ENCODE measurements around the gene TMEM30A. TPM values are rescaled to one million over a fixed set of nuclear protein-coding genes. Genes with fewer than 3 reads are reported as not detected.
A peak's percentile ranks its signal among the peaks of the same experiment; 100 is the strongest.

The TMEM30A gene
- total RNA-seq, 1 donor: 126 TPM

DNA sequence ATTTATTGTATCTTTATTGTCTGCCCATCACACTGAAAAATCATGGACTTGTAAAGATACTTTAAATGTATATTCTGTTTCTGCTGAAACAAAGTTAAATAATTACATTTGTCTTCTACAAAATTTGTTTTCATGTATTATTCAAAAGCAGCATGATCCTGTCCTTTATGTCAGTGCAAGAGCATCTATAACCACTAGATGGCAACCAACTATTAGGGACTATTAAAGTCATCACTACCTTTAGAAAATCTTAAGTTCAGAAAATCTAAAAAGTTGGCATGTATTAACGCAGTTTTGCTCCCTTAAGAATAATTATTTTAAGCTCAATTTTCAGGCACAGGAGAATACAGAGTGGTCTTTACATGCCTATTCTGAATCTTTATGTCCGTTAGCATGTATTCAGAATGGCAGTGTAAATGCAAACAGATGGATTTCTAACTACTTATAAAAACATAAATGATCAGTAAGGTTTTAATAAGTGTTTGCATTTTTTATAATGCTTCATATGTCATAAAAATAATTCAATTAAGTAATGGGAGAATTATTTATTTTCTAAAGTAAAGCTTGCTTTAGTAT is 17.8 kb downstream of the TMEM30A start:
- Histone ChIP-seq H3K4me3 (ENCODE audit: insufficient read depth, low read length) (no peak overlapping the region), H3K27ac (ENCODE audit: low read depth, low read length) (no peak overlapping the region), H3K36me3 (ENCODE audit: insufficient read depth, low read length) (peaks cover 25% of the 10 kb centered on the region), H3K79me2 (ENCODE audit: insufficient read depth, low read length) (peaks cover 92% of the 10 kb centered on the region), H2AFZ (ENCODE audit: low read length) (no peak overlapping the region), H3K4me1 (ENCODE audit: insufficient read depth, low read length) (peaks cover 6% of the 10 kb centered on the region), H3K27me3 (ENCODE audit: insufficient read depth, low read length) (no peaks in the 10 kb centered on the region), H3K4me2 (ENCODE audit: insufficient read depth, low read length) (no peak overlapping the region), H4K20me1 (ENCODE audit: insufficient read depth, low read length) (peaks cover 15% of the 10 kb centered on the region), H3K9me3 (ENCODE audit: low read depth, low read length) (no peaks in the 10 kb centered on the region)
- peak; percentile 31 for DNase-seq (ENCODE audit: insufficient read length, low spot score, missing footprints)
- TF ChIP-seq, protein P1, sequence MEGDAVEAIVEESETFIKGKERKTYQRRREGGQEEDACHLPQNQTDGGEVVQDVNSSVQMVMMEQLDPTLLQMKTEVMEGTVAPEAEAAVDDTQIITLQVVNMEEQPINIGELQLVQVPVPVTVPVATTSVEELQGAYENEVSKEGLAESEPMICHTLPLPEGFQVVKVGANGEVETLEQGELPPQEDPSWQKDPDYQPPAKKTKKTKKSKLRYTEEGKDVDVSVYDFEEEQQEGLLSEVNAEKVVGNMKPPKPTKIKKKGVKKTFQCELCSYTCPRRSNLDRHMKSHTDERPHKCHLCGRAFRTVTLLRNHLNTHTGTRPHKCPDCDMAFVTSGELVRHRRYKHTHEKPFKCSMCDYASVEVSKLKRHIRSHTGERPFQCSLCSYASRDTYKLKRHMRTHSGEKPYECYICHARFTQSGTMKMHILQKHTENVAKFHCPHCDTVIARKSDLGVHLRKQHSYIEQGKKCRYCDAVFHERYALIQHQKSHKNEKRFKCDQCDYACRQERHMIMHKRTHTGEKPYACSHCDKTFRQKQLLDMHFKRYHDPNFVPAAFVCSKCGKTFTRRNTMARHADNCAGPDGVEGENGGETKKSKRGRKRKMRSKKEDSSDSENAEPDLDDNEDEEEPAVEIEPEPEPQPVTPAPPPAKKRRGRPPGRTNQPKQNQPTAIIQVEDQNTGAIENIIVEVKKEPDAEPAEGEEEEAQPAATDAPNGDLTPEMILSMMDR (IDR thresholded peaks at IDR 0.05; ENCODE audit: extremely low read depth, low read depth, low read length): peak; percentile 88

DNA sequence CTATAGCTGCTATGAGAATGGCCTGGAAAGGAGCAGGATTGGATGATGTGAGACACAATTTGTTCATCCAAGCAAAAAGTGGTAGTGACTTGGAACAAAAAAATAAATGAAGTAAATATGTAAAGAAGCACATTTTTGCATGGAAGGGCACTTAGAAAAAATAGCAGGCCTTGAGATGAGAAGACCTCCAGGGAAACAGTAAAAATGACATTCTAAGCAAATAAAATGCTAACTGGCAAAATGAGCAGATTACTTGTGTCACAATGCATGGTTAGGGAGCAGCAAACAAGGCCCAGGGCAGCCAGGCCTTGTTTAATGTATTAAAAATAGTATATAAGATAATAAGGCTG is 21.2 kb downstream of the TMEM30A start:
- H2AFZ ChIP-seq (ENCODE audit: low read length): no peak overlapping the region
- H3K27me3 ChIP-seq (ENCODE audit: insufficient read depth, low read length): no peaks in the 10 kb centered on the region
- peaks cover 2% of the 10 kb centered on the region for H3K4me1 ChIP-seq (ENCODE audit: insufficient read depth, low read length)
- TF ChIP-seq, protein P1 (IDR thresholded peaks at IDR 0.05; ENCODE audit: extremely low read depth, low read depth, low read length): no peak
- H3K9me3 ChIP-seq (ENCODE audit: low read depth, low read length): no peaks in the 10 kb centered on the region
- peaks cover 50% of the 10 kb centered on the region for H3K36me3 ChIP-seq (ENCODE audit: insufficient read depth, low read length)
- no peak overlapping the region for H3K4me3 ChIP-seq (ENCODE audit: insufficient read depth, low read length)
- H4K20me1 ChIP-seq (ENCODE audit: insufficient read depth, low read length): peaks cover 15% of the 10 kb centered on the region
- H3K27ac ChIP-seq (ENCODE audit: low read depth, low read length): no peak overlapping the region
- H3K4me2 ChIP-seq (ENCODE audit: insufficient read depth, low read length): no peak overlapping the region
- DNase-seq (ENCODE audit: insufficient read length, low spot score, missing footprints): no peak
- peaks cover 67% of the 10 kb centered on the region for H3K79me2 ChIP-seq (ENCODE audit: insufficient read depth, low read length)

DNA sequence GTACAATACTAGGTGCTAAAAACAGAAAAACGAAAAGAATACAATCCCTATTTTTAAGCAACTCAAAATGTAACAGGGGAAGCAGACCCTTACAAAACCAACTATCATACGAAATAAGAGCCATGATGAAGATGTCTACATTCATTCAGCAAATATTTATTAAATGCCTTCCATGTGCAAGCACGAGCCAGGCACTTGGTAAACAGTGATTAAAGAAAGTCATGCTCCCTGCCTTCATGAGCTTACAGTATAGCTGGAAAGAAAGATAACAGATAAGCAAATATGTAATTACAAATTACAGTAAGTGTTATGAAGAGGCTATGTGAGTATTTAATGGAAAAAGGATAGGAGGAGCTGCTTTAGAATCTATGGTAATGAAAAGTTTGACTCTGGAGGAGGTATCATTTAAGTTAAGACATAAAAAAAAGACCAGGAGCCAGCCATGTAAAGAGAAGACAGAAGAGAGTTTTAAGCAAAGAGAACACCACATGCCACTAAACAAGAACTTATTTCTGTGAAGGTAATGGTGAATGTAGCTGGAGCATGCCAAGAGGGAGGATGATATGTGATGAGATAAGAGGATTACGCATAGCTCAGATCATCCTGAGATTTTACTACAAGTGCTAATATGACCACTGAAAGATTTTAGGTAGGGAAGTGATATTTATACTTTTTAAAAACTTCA is 21.7 kb downstream of the TMEM30A start:
- Histone ChIP-seq H3K79me2 (ENCODE audit: insufficient read depth, low read length) (peaks cover 62% of the 10 kb centered on the region), H3K36me3 (ENCODE audit: insufficient read depth, low read length) (peaks cover 53% of the 10 kb centered on the region), H3K4me1 (ENCODE audit: insufficient read depth, low read length) (no peaks in the 10 kb centered on the region), H3K4me2 (ENCODE audit: insufficient read depth, low read length) (no peak overlapping the region), H3K27ac (ENCODE audit: low read depth, low read length) (no peak overlapping the region), H4K20me1 (ENCODE audit: insufficient read depth, low read length) (peaks cover 15% of the 10 kb centered on the region), H3K9me3 (ENCODE audit: low read depth, low read length) (no peaks in the 10 kb centered on the region), H3K4me3 (ENCODE audit: insufficient read depth, low read length) (no peak overlapping the region), H3K27me3 (ENCODE audit: insufficient read depth, low read length) (no peaks in the 10 kb centered on the region), H2AFZ (ENCODE audit: low read length) (no peak overlapping the region)
- no peak for DNase-seq (ENCODE audit: insufficient read length, low spot score, missing footprints)
- TF ChIP-seq, protein P1 (IDR thresholded peaks at IDR 0.05; ENCODE audit: extremely low read depth, low read depth, low read length): no peak

DNA sequence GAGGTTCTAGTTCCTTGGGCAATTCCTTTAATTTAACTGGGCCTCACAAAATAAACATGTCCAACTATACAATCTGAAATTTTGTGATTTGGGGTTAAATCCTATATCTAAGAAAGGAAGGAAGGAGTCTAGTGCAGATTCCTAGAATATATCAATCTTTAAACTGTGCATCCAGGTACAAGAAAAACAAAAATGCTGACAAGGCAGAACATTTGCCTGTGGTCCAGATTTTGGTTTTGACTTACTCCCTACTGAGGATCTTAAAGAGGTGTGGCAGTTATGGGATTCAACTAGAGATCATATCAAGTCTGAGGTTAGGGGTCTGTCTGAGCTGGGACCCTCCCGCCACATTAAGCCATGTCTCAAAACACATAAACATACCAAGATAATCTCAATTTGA is 23.3 kb downstream of the TMEM30A start:
- Histone ChIP-seq H3K4me1 (ENCODE audit: insufficient read depth, low read length) (no peaks in the 10 kb centered on the region), H3K36me3 (ENCODE audit: insufficient read depth, low read length) (peaks cover 55% of the 10 kb centered on the region), H2AFZ (ENCODE audit: low read length) (no peak overlapping the region), H3K4me3 (ENCODE audit: insufficient read depth, low read length) (no peak overlapping the region), H4K20me1 (ENCODE audit: insufficient read depth, low read length) (peaks cover 9% of the 10 kb centered on the region), H3K4me2 (ENCODE audit: insufficient read depth, low read length) (no peak overlapping the region), H3K9me3 (ENCODE audit: low read depth, low read length) (no peaks in the 10 kb centered on the region), H3K27ac (ENCODE audit: low read depth, low read length) (no peak overlapping the region), H3K27me3 (ENCODE audit: insufficient read depth, low read length) (no peaks in the 10 kb centered on the region), H3K79me2 (ENCODE audit: insufficient read depth, low read length) (peaks cover 48% of the 10 kb centered on the region)
- TF ChIP-seq, protein P1 (IDR thresholded peaks at IDR 0.05; ENCODE audit: extremely low read depth, low read depth, low read length): no peak
- no peak for DNase-seq (ENCODE audit: insufficient read length, low spot score, missing footprints)

All from osteoblast (primary cell).